ENCODE measurements around the gene TOB2.
"Not testable (repeated sequence)": the region's sequence is repeated elsewhere in the genome, so short reads cannot be mapped to it uniquely, and the experiment has no call there.

Gene TOB2

DNA sequence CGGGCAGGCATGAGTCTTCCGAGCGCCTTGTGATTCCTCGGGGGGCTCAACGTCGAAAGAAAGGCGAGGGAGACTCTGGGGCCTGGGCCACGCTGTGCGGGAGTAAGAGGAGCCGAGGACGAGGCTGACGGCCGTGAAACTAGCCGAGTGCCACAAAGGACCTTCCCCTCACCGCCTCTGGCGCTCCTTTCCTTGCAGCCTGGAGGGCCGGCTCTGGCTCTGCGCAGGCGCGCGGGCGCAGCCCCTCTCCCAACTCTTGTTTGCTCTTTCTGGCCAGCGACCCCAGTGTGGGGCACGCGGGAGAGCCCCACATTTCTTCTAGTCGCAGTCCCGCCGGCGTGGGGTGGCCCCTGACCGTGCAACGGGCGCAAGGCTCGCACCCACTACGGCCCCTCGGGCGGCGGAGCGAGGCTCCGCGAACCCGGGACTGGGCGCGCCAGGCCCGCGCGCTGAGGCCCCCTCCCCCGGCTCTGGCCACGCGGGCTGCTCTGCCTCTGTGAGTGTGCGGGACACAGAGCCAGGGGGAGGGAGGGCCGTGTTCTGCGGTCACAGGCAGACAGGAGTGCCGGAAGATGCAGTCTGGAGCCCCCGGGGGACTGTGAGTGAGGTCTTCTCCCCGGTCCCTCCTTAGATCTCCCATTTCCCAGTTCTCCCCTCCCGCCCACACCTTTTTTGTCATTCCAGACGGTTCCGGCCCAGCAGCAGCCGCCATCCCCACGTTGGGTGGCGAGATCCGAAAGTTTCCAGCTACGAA, 1.0 kb upstream of the TOB2 start:
- DNase-seq (ENCODE audit: low read depth), result no peak
- TF ChIP-seq CTCF (IDR thresholded peaks at IDR 0.05; ENCODE audit: control insufficient read depth, extremely low read depth, insufficient read depth), result no peak

DNA sequence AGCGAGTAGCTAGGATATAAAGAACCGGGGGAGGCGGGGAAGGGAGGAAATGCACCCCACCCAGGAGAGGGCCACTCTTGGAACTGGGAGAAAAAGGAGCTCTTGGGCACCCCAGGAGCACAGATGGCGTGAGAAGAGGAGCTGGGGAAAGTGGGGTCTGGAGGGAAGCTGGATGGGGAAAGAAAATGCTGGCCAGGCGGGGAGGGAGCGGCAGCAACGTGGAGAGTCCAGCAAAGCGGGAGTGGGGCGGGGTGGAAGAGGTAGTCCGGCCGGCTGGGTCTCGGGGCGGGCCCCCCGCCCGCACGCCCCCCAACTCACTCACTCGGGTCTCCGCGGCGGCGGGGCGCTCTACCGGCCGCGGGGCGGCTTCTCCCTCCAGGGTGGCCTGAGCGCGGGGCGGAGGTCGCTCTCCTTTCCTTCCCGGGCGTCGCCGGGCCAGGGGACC, 522 bp downstream of the TOB2 start:
- H3K4me3 ChIP-seq (ENCODE audit: low read depth, low read length), result peak overlapping the region; percentile 84
- TF ChIP-seq CTCF (IDR thresholded peaks at IDR 0.05; ENCODE audit: control insufficient read depth, extremely low read depth, insufficient read depth), result no peak
- DNase-seq (ENCODE audit: low read depth), result no peak

More for the DNA sequence above, 1.0 kb upstream of the TOB2 start:
- peak overlapping the region; percentile 84 for H3K4me3 ChIP-seq (ENCODE audit: low read depth, low read length)

DNA sequence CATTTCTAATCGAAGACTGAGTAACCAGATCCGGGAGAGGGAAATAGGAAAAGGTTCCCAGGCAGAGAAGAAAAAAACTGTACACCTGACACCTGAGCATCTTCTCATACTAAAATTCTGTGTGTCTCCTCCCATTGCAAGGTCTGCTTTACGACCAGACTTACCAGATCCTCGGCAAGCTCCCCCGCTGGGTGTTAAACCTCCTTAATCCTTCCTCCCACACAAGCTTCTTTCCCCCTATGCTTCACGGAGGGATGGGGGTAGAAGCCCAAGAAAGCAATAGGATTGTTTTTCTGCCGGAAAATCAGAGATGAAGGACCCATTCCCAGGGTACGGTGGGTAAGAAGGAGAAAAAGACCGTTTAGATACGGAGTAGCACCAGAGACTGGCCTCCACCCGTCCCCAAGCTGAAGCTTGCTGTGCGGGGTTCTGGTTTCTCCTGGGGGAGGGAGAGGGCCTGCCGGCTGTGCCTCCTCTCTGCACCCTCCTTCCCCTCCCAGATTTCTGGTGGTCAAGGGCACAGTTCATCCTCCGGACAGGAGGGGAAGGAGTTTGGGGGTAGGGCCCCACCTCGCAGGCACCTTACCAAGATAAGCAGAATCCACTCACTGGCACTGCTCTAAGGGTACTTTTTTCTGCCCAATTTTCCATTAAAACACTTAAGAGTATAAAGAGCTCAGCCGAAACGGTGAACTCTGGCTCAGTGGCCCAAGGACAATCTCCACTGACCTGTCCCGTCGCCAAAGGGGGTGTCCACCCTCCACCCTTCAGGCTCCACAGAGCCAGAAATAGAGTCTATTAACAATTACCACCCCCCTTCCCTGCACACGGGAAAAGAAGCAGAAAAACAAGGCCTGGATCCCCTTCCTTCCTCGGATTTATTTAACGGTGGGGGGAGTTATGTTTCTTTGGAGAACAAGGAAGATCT, 1.2 kb downstream of the TOB2 start:
- no peak for TF ChIP-seq CTCF (IDR thresholded peaks at IDR 0.05; ENCODE audit: control insufficient read depth, extremely low read depth, insufficient read depth)
- DNase-seq (ENCODE audit: low read depth), result no peak
- H3K4me3 ChIP-seq (ENCODE audit: low read depth, low read length), result peak overlapping the region; percentile 84

DNA sequence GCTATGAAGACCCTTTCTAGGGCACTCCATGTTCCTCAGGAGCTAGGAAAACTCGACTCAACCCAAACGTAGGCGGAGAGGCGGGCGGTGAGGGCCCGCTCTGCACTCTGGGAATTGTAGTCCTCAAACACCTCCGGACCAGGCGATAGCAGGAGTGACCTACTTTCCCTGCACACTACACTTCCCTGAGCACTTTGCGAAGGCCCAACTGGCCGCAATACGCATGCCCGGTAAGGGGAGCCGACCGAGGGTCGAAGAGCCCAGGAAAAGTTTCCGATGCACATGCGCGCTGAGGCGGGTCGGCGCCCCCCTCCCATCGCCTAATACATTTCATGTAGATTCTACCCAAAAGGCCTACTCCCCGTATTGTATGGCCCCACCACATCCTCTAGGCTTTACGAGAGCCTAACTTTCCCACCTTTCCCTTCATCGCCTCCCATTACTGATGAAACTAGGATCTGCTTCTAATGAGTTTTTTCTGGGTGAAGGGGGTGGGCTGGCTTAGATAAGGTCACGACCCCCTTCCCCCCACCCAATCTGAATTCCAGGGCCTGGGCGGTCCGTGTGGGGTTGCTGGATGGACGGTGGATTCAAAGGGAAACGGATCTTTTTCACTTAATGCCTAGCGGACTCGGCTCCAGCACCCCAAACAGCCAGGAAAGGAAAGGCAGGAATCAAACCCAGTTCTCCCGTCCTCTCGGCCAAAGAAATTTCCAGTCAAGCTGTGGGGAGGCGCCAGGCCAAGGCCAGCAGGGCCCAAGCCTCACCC, 2.1 kb downstream of the TOB2 start:
- no peak for TF ChIP-seq CTCF (IDR thresholded peaks at IDR 0.05; ENCODE audit: control insufficient read depth, extremely low read depth, insufficient read depth)
- H3K4me3 ChIP-seq (ENCODE audit: low read depth, low read length), result peak overlapping the region; percentile 84

GRCh38 chr22:41442240-41442792, 4.3 kb downstream of the TOB2 start:
- TF ChIP-seq CTCF (IDR thresholded peaks at IDR 0.05; ENCODE audit: control insufficient read depth, extremely low read depth, insufficient read depth), result no peak
- DNase-seq (ENCODE audit: low read depth), result no peak
- no peak overlapping the region for H3K4me3 ChIP-seq (ENCODE audit: low read depth, low read length)

More for the DNA sequence above, 2.1 kb downstream of the TOB2 start:
- peak; percentile 86 for DNase-seq (ENCODE audit: low read depth)

GRCh38 chr22:41440511-41440910, 6.1 kb downstream of the TOB2 start:
- DNase-seq (ENCODE audit: low read depth); H3K4me3 ChIP-seq (ENCODE audit: low read depth, low read length): not testable (repeated sequence)

All from LNCaP clone FGC (cell line).